SK-N-MC (cell line): ENCODE results near the gene COG1.

Experiments
- DNase-seq: peaks from one replicate; pipeline ENCODE4 v3.0.0-alpha.2; 2011; ENCODE audit warnings: low read depth, low spot score
- H3K27ac ChIP-seq: fragments of 200-600 bp; sonication (generic); 2 replicates; pipeline ENCODE4 v1.5.1; 2016; ENCODE audit warnings: mixed run types
- H3K36me3 ChIP-seq: fragments of 200-600 bp; sonication (generic); 2 replicates; pipeline ENCODE4 v1.6.1; 2017; ENCODE audit warnings: antibody characterized with exemption, low read length, mixed read lengths; ENCODE audit not compliant: insufficient read depth
- H3K4me3 ChIP-seq: fragments of 200-600 bp; sonication (generic); 2 replicates; pipeline ENCODE4 v1.5.1; 2016
- H3K9ac ChIP-seq: fragments of 200-600 bp; sonication (generic); 2 replicates; pipeline ENCODE4 v1.8.0; 2017; ENCODE audit warnings: mixed run types, mixed read lengths; ENCODE audit not compliant: insufficient read length
- H3K9me3 ChIP-seq: fragments of 200-600 bp; sonication (generic); 2 replicates; pipeline ENCODE4 v1.6.1; 2017; ENCODE audit warnings: low read depth, mild to moderate bottlenecking, antibody characterized with exemption, low read length, moderate library complexity, mixed read lengths
- EZH2 ChIP-seq: fragments of 200-600 bp; sonication (generic); IDR thresholded peaks from one replicate; pipeline ENCODE4 v1.6.1; 2017; ENCODE audit warnings: antibody characterized with exemption
- FOXP2 ChIP-seq: optimal IDR thresholded peaks from 2 replicates; pipeline ENCODE3; 2011; ENCODE audit warnings: mild to moderate bottlenecking, moderate library complexity; ENCODE audit not compliant: insufficient read depth; ENCODE audit errors: extremely low read length, control extremely low read depth
- POLR2AphosphoS5 ChIP-seq: IDR thresholded peaks from 2 replicates; pipeline ENCODE4 v1.6.1; 2012; ENCODE audit warnings: mild to moderate bottlenecking, low read depth, low read length, borderline replicate concordance

COG1 gene

DNA sequence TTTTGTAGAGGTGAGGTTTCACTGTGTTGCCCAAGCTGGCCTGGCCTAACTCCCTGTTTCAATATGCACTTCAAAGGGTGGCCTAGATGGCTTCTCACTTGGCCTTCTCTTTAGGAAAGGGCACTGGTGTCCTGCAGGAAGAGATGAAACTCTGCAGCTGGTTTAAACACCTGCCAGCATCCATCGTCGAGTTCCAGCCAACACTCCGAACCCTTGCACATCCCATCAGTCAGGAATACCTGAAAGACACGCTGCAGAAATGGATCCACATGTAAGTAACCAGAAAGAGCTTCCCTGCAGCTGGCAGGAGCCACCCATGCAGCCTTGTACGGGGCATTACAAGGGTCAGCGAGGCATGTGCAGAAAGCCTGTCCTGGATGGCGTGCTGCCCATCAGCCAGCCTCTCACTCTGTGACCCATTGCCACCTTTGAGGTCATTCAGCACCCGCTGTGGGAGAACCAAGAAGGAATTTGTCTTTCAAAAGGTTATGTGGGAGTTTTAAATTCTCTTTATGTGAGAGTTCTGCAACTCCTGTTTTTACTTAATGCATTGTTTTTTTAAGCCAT lies 7.0 kb downstream of the COG1 start:
- H3K27ac ChIP-seq: no peak overlapping the region
- no peak overlapping the region for H3K4me3 ChIP-seq
- H3K9me3 ChIP-seq: no peaks in the 10 kb centered on the region
- no peak for DNase-seq
- H3K36me3 ChIP-seq: peaks cover 79% of the 10 kb centered on the region
- H3K9ac ChIP-seq: no peak overlapping the region
- no peak for TF ChIP-seq POLR2AphosphoS5
- TF ChIP-seq FOXP2: no peak
- TF ChIP-seq EZH2: no peak

- no peak for DNase-seq
- Histone ChIP-seq H3K36me3 (peaks cover 84% of the 10 kb centered on the region), H3K9ac (no peak overlapping the region), H3K9me3 (no peaks in the 10 kb centered on the region), H3K4me3 (no peak overlapping the region), H3K27ac (no peak overlapping the region)
- TF ChIP-seq POLR2AphosphoS5: no peak
- no peak for TF ChIP-seq EZH2
Observed at GRCh38 chr17:73200476-73200875, 7.6 kb downstream of the COG1 start.

DNA sequence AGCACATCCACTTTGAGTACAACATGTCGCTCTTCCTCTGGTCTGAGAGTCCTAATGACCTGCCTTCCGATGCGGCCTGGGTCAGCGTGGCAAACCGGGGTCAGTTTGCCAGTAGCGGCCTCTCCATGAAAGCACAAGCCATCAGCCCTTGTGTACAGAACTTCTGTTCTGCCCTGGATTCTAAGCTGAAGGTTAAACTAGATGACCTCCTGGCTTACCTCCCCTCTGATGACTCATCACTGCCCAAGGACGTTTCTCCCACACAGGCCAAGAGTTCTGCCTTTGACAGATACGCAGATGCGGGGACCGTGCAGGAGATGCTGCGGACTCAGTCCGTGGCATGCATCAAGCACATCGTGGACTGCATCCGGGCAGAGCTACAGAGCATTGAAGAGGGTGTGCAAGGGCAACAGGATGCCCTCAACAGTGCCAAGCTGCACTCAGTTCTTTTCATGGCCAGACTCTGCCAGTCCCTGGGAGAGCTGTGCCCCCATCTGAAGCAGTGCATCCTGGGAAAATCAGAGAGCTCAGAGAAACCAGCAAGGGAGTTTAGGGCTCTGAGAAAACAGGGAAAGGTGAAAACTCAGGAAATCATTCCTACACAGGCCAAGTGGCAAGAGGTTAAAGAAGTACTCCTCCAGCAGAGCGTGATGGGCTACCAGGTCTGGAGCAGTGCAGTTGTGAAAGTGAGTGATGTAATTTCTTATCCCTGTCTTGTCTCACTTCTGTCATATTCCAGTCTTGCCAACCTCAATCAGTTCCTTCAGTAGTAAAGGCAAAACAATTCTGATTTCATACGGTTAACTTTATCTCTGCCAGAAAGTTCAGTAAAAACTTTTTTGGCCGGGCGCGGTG lies 8.6 kb downstream of the COG1 start:
- DNase-seq: no peak
- H3K9ac ChIP-seq: no peak overlapping the region
- no peaks in the 10 kb centered on the region for H3K9me3 ChIP-seq
- no peak for TF ChIP-seq FOXP2
- no peak for TF ChIP-seq EZH2
- TF ChIP-seq POLR2AphosphoS5: no peak
- H3K4me3 ChIP-seq: no peak overlapping the region
- peaks cover 92% of the 10 kb centered on the region for H3K36me3 ChIP-seq
- H3K27ac ChIP-seq: no peak overlapping the region

- peaks cover 92% of the 10 kb centered on the region for H3K36me3 ChIP-seq
- DNase-seq: no peak
- peak overlapping the region; percentile 72 for H3K27ac ChIP-seq
- H3K4me3 ChIP-seq: 0 out of 2 replicates have a peak overlapping the region, but pooled peaks have one; percentile 20
- H3K9me3 ChIP-seq: no peaks in the 10 kb centered on the region
- TF ChIP-seq POLR2AphosphoS5: no peak
- H3K9ac ChIP-seq: peak overlapping the region; percentile 51
Observed at GRCh38 chr17:73203135-73203787, 10.4 kb downstream of the COG1 start.

DNA sequence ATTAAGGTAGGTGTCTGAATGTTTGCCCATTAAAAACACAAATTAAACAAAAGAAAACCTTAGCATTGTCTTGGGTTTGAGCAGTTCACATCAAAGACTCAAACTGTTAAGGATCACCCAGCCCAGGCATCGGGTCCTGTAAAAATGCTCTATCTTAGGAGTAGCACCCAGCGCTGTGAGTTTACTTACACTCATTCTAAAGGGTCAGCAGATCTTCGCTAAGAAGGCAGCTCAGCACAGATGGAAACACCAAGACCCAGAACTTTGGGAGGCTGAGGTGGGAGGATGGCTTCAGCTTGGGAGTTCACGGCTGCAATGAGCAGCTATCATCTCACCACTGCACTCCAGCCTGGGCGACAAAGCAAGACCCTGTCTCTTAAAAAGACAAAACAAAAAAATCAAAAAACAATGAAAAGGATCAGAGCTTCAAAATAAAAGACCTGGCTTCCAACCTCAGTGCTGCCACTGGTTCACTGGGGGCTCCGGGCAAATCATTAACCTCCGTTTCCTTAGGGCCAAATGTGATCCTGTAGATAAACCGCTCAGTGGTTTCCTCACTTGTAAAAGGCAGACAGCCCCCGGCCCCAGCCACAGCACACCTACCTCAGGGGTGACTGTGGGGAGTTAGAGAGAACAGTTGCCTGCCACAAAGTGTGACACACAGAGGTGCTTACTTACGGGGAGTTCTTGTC lies 11.1 kb downstream of the COG1 start:
- Histone ChIP-seq H3K4me3 (no peak overlapping the region), H3K9ac (no peak overlapping the region), H3K27ac (peak overlapping the region; percentile 72; the same call in 1 of the 2 replicates), H3K36me3 (peaks cover 92% of the 10 kb centered on the region), H3K9me3 (no peaks in the 10 kb centered on the region)
- no peak for DNase-seq
- no peak for TF ChIP-seq FOXP2
- no peak for TF ChIP-seq POLR2AphosphoS5
- no peak for TF ChIP-seq EZH2

DNA sequence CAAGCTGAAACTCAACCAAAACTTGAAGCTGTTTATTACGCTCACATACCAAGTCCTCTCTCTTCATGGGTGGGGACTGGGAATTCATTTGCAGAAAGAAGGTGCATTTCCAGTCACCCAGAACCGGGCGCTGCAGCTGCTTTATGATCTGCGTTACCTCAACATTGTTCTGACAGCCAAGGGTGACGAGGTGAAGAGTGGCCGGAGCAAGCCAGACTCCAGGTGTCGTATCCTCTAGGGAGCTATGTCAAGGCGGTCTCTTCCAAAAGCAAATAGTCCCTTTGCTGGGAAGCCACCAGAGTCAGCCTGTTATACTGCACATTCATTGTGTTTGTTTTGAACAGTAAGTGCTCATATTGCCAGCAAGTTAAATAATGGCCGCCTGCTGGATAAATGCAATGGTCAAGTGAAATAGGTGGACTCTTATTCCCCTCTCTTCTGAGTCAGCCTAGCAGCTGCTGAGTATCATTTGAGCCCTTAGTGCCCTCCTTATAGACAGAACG lies 12.7 kb downstream of the COG1 start:
- Histone ChIP-seq H3K27ac (no peak overlapping the region), H3K9ac (no peak overlapping the region), H3K9me3 (no peaks in the 10 kb centered on the region), H3K36me3 (peaks cover 92% of the 10 kb centered on the region), H3K4me3 (no peak overlapping the region)
- TF ChIP-seq EZH2 (no peak), POLR2AphosphoS5 (no peak)
- no peak for DNase-seq

GRCh38 chr17:73208139-73208827 lies 15.4 kb downstream of the COG1 start:
- Histone ChIP-seq H3K27ac (no peak overlapping the region), H3K36me3 (peaks cover 71% of the 10 kb centered on the region), H3K4me3 (no peak overlapping the region), H3K9me3 (no peaks in the 10 kb centered on the region), H3K9ac (no peak overlapping the region)
- no peak for TF ChIP-seq POLR2AphosphoS5
- DNase-seq: no peak

DNA sequence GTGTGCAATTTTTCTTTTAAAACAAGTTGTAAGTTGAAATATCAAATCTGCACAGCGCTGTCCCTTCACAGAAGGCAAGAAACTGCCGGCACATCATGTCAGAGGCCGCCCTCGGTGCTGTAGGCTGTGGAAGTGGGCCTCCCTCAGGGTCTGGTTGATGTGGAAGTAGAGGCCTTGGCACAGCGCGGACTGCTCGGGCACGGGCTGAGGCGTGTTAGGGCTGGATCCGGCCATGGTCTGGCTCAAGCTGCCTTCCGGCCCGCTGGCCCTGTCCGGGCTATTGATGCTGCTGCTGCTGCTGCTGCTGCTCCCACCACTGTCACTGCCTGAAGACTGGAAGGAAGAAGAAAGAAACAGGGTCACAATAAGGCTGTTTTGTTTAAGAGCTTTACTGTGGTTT lies 16.6 kb downstream of the COG1 start:
- Histone ChIP-seq H3K36me3 (peaks cover 59% of the 10 kb centered on the region), H3K27ac (no peak overlapping the region), H3K9me3 (no peaks in the 10 kb centered on the region), H3K4me3 (no peak overlapping the region), H3K9ac (no peak overlapping the region)
- TF ChIP-seq FOXP2: no peak
- no peak for TF ChIP-seq POLR2AphosphoS5
- TF ChIP-seq EZH2: no peak
- no peak for DNase-seq
